Stimulated activated CD4-positive, alpha-beta T cell treated with anti-CD3 and anti-CD28 coated beads, Interleukin-15, amount 100 ng/mL, for 24 hours (primary cell): Measurements from ENCODE around the gene AUTS2.

Experiments used
- DNase-seq: peaks from one replicate; pipeline ENCODE4 v3.0.0-alpha.2; 2020

Gene AUTS2

GRCh38 chr7:70376561-70377031, 778.3 kb downstream of the AUTS2 start:
- no peak for DNase-seq

GRCh38 chr7:70377957-70378356, 779.7 kb downstream of the AUTS2 start:
- DNase-seq: no peak

DNA sequence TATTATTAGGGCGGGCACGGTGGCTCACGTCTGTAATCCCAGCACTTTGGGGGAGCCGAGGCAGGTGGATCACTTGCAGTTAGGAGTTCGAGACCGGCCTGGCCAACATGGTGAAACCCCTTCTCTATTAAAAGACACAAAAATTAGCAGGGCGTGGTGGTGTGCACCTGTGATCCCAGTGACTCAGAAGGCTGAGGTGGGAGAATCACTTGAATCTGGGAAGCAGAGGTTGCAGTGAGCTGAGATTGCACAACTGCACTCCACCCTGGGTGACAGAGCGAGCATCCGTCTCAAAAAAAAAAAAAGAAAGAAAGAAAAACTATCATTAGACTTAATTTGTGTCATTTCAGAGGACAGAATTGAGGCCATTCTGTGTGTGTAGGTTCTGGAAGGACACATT, 780.9 kb downstream of the AUTS2 start:
- DNase-seq: no peak

DNA sequence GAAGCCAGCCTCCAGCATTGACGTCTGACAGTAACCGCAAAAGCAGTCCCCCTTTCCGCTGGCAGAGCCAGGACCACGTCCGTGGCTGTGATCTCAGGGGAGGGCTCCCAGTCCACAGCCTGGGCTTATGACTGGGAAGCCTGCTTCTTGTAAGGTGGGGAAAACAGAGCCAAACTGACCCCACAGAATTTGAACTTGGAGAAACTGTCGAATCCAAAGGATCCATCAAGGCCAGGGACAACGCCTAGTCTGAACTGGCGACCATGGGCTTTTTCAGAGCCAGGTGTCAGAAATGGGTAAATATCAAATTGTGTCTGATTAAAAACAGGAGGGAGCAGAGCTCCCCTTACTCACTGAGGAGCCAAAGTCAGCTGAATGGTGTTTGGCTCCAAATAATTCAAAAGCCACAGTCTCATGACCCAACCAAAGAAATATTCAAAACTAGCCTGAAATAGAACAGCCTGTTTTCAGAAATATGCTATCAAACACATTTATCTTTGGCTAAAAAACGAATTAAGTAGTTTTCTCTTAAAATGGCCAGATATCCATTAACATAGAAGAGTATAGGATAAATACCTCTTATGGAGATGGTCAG, 782.2 kb downstream of the AUTS2 start:
- DNase-seq: no peak

GRCh38 chr7:70383066-70383782, 784.9 kb downstream of the AUTS2 start:
- no peak for DNase-seq

DNA sequence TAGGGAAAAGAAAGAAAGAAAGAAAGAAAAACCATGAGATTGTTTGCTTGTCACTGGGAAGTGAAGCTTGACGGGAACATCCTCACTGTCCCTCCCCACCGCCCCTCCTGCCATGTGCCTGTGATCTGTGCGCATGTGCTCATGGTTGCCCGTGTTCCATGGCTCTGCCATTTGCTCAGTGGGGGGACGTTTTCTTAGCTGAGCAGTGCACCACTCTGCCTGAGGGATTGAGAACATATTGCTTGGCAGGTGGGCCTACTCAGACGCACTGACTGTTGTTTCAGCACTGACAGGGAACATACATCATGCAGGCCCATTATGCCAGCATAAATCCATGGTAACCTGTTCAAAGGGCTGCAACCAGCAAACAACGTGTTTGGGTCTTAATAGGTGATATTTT, 785.7 kb downstream of the AUTS2 start:
- DNase-seq: no peak

- no peak for DNase-seq
Measured at GRCh38 chr7:70384891-70385290, 786.6 kb downstream of the AUTS2 start.

DNA sequence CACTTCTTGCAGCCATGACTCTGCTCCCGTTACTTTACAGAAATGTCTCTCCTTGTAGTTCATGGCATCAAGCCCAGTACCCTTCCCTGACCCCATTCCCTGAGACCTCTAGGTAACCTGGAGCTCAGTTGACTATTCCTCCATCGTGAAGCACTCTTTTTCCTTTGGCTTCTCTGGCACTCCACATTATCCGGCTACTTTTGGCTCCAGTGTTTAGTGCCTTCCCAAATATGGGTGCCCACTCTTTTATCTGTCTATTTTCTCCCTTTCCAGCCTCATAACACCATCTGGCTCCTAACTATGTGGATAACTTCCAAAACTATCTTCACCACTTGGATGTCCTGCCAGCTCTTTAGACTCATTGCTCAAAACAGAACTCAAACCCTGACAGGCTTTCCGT, 788.9 kb downstream of the AUTS2 start:
- no peak for DNase-seq

GRCh38 chr7:70389531-70390151, 791.4 kb downstream of the AUTS2 start:
- no peak for DNase-seq

DNA sequence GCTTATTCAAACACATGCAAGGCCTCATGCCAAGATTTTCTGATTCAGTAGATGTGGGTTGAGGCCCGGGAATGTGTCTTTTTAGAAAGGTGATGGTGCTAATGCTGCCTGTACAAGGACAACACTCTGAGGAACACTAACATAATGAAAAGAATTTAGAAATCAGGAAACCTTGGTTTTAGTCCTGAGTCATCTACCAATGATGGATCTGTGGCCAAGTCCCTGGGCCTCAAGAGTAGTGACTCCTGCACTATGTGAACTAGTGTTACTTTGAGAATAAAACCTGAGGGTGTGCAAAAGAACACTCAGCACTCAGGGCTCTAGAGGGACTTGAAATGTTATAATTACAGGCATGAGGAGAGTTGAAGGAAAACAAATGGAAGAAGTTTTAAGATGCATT, 792.0 kb downstream of the AUTS2 start:
- DNase-seq: no peak

GRCh38 chr7:70392256-70392876, 794.1 kb downstream of the AUTS2 start:
- DNase-seq: no peak

DNA sequence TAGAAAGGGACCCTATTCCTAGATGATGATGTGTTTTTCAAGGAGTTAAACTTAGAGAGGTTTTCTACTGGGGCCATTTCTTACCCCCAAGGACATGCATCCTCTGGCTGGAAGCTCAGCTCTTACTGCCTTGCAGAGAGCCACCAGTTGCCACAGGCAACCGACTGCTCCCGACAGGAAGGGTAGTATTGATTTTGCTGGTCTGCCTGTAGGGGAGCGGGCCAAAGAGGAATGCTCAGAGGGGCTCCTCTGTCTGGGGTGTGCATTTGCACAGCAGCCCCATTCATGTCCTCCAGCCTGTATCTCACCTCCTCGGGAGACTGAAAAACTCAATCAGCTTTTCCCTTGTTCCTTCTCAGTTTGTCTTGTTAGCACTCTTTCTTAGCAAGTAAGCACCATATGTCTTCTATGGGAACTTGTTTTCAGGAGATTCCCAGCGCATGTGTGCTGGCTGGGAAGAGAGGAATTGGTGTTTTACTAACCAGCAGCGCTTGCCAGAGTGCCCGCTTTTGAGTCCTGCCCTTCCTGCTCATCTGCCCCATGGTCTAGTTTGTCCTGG, 794.7 kb downstream of the AUTS2 start:
- no peak for DNase-seq

DNA sequence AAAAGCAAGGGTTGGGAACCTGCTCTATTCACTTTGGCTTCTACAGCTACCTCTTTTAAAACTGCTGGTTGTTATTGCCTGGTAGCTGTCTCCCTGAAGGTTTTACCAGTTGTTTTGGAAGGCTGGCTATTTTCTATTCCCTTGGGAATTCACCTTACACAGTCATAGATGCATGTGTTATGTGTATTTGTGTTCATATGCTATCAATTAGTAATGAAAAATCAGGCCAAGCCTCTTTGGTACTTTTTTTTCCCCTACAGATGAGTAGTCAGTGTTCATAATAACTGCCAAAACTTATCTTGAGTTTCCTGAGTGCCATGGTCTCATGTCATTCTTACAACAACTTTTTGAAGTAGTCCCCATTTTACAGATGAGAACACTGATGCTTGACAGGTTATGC, 795.7 kb downstream of the AUTS2 start:
- DNase-seq: no peak

DNA sequence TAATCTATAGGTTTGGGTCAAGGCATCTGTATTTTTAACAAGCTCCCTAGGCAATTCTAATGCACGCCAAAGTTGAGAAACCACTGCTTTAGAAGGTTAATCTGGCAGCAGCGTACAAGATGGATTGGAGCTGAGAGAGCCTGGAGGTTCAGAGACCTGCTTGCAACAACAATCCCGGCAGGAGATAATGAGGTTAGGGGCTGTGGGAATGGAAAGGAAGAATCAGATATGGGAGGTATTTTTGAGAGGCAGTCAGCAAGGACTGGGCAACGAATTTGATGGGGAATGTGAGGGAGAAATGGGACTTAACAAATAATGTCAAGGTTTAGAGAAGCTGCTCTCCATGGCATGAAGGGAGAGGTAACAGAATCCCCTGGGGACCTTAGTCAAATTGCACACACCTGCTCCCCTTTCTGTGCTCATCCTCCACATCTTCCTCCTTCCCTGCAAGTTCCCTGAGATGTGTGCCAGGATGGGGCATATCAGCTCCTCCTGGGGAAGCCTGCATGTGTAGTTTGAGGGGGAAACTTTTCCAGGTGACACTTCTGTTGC, 802.6 kb downstream of the AUTS2 start:
- no peak for DNase-seq

- no peak for DNase-seq
Measured at GRCh38 chr7:70402069-70402468, 803.8 kb downstream of the AUTS2 start.

DNA sequence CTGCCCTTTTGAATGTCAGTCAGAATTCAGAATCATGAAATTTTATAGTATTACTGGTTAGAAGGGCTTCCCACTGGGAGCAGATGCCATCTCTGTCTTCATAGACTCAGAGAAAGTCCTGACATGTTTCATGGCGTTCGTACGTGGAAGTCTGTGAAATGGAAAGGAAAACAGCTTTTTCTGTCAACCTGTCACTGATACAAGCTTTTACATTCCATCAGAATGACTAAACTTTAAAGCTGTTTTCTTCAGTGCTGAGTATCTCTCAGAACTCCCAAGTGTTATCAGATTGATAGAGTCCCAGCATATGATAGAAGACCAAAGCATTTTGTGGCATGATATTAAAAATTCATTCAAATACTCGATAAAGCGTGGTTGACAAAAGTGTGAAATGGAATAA, 807.0 kb downstream of the AUTS2 start:
- DNase-seq: no peak

- DNase-seq: no peak
Measured at GRCh38 chr7:70406186-70406949, 808.1 kb downstream of the AUTS2 start.

- no peak for DNase-seq
Measured at GRCh38 chr7:70406950-70407209, 808.6 kb downstream of the AUTS2 start.

GRCh38 chr7:70408477-70408876, 810.2 kb downstream of the AUTS2 start:
- DNase-seq: no peak

DNA sequence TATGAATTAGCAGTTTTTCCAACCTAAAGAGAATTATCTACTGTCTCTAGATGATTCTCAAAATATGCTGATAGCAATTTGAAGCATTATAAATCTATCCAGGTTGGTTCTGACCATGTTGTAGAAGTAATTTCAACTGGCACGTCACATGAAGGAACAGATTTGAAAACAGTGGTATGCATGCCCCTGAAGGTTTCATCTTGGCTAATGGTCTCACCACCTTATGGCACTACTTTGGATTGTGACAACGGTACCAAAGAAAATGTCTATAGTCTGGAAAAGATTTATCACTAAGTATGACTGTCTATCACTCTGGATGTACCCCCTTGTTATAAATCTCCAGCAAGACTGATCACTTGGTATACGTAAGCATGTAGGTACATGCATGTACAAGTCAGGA, 810.6 kb downstream of the AUTS2 start:
- DNase-seq: no peak

DNA sequence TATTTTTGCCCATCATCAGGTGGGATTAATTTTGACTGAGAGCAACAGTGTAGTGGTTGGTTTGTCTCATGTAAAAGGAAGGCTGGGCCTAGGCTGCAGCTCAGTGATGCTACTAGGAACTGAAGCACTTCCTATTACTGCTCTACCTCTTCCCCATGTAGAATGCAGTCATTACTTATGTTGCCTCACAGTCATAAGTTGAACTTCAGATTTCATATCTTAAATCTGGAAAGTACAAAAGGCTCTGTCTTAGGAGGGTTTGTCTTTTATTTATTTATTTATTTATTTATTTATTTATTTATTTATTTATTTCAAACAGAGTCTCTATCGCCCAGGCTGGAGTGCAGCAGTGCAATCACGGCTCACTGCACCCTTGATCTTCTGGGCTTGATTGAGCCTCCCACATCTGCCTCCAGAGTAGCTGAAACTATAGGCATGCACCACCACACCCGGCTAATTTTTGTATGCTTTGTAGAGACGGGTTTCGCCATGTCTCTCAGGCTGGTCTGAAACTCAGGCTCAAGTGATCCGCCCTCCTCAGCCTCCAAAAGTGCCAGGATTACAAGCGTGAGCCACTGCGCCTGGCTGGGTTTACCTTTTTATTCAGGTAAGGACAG, 812.0 kb downstream of the AUTS2 start:
- DNase-seq: no peak

GRCh38 chr7:70414368-70414767, 816.1 kb downstream of the AUTS2 start:
- no peak for DNase-seq
